Smooth muscle cell (in vitro differentiated cells): Measurements from ENCODE around the gene METTL21A. TPM values are rescaled to one million over a fixed set of nuclear protein-coding genes. Genes with fewer than 3 reads are reported as not detected.

Experiments
- polyA plus RNA-seq: library from polyadenylated mRNA; unstranded; fragments of >200 nt; fragmentation: Nextera tagmentation; extraction: Ambion mirVana; gene quantifications from 2 replicates; pipeline ENCODE4 v1.2.1, GENCODE V29; 2016
- small RNA-seq: library from RNA; depleted of rRNA; stranded (forward); fragments of <200 nt; gene quantifications from one replicate; pipeline ENCODE3, GENCODE V24; 2014
- total RNA-seq: library from RNA; depleted of rRNA; stranded (reverse); fragments of >200 nt; gene quantifications from 2 replicates; pipeline ENCODE4 v1.2.3, GENCODE V29; 2014

The METTL21A gene
- total and polyA plus RNA-seq, 2 experiments from 2014 or later, result 13.0 to 19.6 TPM

Small RNA genes within 50 kb of the gene (small RNA-seq; reads per million reads assigned to genes)
- gene RPS29P9, result not detected

Other genes with a start within 250 kb of the METTL21A start
- gene CREB1, start 95.4 kb downstream of the METTL21A start, total RNA-seq, result 41.1 and 67.6 TPM in 2 replicates
- 19.0 and 23.8 TPM in 2 replicates for gene CREB1, start 95.4 kb downstream of the METTL21A start, polyA plus RNA-seq
- 8.8 and 15.1 TPM in 2 replicates for gene CCNYL1, start 86.2 kb upstream of the METTL21A start, total RNA-seq
- 7.2 and 9.6 TPM in 2 replicates for gene CCNYL1, start 86.2 kb upstream of the METTL21A start, polyA plus RNA-seq
- gene FZD5, start 144.5 kb upstream of the METTL21A start, total RNA-seq, result 0.67 and 1.4 TPM in 2 replicates
- gene FZD5, start 144.5 kb upstream of the METTL21A start, polyA plus RNA-seq, result 0.09 and 0.60 TPM in 2 replicates